HG03280 (cell line): Measurements from ENCODE around the gene TMEM183A.
A peak's percentile ranks its signal among the peaks of the same experiment; 100 is the strongest.
"Not testable (repeated sequence)": the region's sequence is repeated elsewhere in the genome, so short reads cannot be mapped to it uniquely, and the experiment has no call there.

Experiments
- ATAC-seq: cut with Tn5 transposase; IDR thresholded peaks from one replicate; pipeline ENCODE4 v1.9.1; 2021; ENCODE audit warnings: mild to moderate bottlenecking, moderate library complexity; ENCODE audit not compliant: unreplicated experiment

The TMEM183A gene

GRCh38 chr1:203006948-203007871 lies at the start of gene TMEM183A:
TSS of gene TMEM183A (plus strand) at chr1:203007374. CDS start at chr1:203007466, 92 bp downstream.
- peak; percentile 93 for ATAC-seq

GRCh38 chr1:202957733-202958543 lies 49.2 kb upstream of the TMEM183A start, which contains the start of gene ADIPOR1:
TSS of gene ADIPOR1 (minus strand) at chr1:202958312. CDS start at chr1:202951070, 7,242 bp downstream.
- peak; percentile 98 for ATAC-seq

DNA sequence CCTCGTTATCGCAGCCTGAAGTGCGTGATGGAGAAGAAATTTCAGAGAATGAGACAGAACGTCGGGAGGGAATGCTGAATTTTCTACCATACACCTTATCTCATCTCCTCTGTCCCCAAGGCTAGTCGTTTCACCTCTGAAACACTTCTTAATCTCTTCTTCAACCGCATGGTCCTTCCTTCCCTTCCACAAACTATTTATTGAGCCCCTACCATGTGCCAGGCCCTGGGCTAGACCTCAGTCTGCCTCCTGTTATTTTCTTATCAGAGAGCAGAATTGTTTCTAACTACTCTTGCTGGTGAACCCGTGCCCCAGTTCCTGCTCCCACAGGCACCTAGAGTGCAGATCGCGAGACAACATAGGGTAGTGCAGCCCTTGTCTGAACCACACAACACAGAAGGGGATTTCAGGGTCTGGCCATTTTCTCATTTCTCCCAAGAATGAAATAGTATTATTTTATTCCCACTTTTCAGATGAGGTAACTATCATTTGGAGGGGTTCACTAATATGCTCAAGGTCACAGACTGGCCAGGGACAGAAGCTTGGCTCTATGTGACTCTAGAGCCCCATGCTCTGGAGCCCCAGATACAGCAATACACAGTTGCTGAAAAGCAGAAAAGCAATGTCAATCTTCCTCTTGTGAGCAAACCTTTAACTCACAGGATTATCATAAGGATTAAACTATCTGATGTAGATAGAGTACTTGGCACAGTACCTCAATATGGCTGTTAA lies 48.5 kb upstream of the TMEM183A start:
- no peak for ATAC-seq

GRCh38 chr1:202959276-202959620 lies 47.9 kb upstream of the TMEM183A start:
- no peak for ATAC-seq

- no peak for ATAC-seq
Measured at GRCh38 chr1:202961220-202961880, 45.8 kb upstream of the TMEM183A start.

GRCh38 chr1:202964791-202965410 lies 42.3 kb upstream of the TMEM183A start:
- no peak for ATAC-seq

- ATAC-seq, result no peak
Measured at GRCh38 chr1:202965422-202965821, 41.8 kb upstream of the TMEM183A start.

- no peak for ATAC-seq
Measured at GRCh38 chr1:202966006-202966898, 40.9 kb upstream of the TMEM183A start.

DNA sequence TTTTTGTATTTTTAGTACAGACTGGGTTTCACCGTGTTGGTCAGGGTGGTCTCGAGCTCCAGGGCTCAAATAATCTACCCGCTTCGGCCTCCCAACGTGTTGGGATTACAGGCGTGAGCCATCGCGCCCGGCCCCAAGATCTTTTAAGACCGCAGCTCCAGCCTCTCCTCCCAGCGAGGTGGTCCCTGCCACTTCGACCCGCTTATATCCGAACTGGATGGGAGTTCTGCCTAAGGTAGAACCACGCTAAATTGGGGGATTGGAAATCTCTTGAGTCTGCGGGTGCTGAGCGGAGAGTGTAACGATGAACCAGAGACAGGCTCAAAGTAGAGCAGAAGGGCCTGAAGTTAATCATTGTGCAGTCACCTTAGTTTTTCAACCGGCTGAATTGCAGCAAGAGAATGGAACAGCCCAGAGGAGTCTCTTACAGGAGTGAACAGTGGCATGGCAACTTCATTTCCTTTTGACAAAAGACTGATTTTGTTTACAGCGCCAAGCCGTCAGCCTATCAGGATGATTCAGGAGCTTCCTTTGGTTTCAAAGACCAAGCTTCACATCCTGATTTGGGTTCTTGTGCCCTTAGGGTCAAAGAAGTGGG lies 39.4 kb upstream of the TMEM183A start:
- ATAC-seq, result peak; percentile 6

DNA sequence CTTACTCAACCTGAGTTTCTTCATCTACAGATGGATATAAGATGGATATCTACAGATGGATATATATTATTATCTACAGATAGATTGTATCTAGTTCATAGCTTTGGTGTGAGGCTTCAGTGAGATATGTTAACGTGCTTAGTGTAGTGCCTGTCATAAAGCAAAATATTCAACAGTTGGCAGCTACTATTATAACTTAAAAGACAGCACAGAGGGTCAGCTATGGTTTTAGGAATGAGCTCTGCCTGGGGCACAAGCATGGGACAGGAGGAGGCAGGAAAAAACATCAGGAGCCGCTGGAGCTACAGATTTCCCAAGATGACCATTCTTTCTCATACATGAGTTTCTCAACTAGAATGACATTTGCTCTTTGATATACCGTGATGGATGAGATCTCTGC lies 38.8 kb upstream of the TMEM183A start:
- no peak for ATAC-seq

GRCh38 chr1:202968895-202969295 lies 38.3 kb upstream of the TMEM183A start:
- peak; percentile 48 for ATAC-seq

- no peak for ATAC-seq
Measured at GRCh38 chr1:202972046-202972445, 35.1 kb upstream of the TMEM183A start.

DNA sequence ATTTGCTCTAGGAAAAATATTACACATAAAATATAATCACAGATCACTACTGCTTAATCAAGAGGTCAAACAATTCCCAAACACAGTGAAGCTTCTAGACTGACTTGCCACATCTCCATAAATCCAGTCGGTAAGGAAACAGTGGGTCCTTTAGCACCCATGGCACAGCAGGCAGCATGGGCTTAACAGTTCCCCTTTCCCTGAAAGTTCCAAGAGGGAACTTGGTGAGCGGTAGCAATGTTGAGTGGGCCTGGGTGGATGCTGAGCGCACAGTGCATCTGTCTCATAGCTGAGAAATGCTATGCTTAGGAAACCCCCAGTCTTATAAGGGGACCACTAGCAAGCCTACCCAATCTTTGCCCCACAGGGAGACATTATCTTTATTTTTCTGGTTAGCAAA lies 32.3 kb upstream of the TMEM183A start:
- ATAC-seq, result no peak

DNA sequence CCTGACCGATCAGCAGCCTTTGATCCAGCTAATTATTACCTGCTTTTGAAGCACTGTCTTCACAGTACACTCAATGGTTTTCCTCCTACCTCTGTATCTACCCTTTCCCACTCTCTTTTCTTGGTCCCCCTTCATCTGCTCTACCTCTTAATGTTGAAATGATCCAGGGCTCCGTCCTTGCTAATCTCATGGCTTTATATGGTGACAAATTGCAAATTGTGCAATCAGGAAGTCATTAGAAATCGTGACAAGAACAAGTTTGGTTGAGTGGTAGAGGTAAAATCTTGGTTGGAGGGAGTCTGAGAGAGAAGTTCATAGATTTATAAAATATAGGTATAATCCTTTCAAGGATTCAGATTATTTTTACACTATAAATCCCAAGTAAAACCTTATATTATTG lies 30.5 kb upstream of the TMEM183A start:
- no peak for ATAC-seq

- no peak for ATAC-seq
Measured at GRCh38 chr1:202979459-202979858, 27.7 kb upstream of the TMEM183A start.

DNA sequence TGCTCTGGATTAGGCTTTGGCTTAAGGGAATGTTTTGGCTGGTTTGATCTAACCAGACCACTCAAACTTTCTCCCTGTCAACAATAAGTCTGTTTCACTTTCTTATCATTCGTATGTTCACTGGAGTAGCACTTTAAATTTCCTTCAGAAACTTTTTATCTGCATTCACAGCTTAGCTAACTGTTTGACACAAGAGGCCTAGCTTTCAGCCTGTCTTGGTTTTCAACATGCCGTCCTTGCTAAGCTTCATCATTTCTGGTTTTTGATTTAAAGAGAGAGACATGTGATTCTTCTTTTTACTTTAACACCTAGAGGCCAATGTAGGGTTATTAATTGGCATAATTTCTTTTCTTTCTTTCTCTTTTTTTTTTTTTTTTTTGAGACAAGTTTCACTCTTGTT lies 25.2 kb upstream of the TMEM183A start:
- no peak for ATAC-seq

GRCh38 chr1:202982715-202983430 lies 24.3 kb upstream of the TMEM183A start:
- no peak for ATAC-seq

GRCh38 chr1:202986120-202986519 lies 21.1 kb upstream of the TMEM183A start:
- not testable (repeated sequence) for ATAC-seq
